Activated CD4-positive, CD25-positive, alpha-beta regulatory T cell treated with anti-CD3 and anti-CD28 coated beads, Interleukin-2, amount 50 U/mL, for 24 hours (primary cell): ENCODE results near the gene ST3GAL2.

Experiments used
- ATAC-seq, 2 donors: fragments of 150-1000 bp; cut with Tn5 transposase; one replicate each; pipeline ENCODE4 v1.10.0; 2021; ENCODE audit warnings: mild to moderate bottlenecking in 1 of 2, moderate library complexity in 1 of 2

ST3GAL2 gene

GRCh38 chr16:70438969-70439862 is at the start of gene ST3GAL2:
TSS of gene ST3GAL2 (minus strand) at chr16:70439100. CDS start at chr16:70398530, 40,570 bp downstream.
- peak; percentile 95 for ATAC-seq

GRCh38 chr16:70484867-70485266 is 46.0 kb upstream of the ST3GAL2 start:
- no peak for ATAC-seq

GRCh38 chr16:70483426-70483825 is 44.5 kb upstream of the ST3GAL2 start:
- ATAC-seq = no peak

- ATAC-seq = no peak
These were observed 43.7 kb upstream of the ST3GAL2 start for GRCh38 chr16:70482624-70483023.

- ATAC-seq = no peak
These were observed 43.1 kb upstream of the ST3GAL2 start for GRCh38 chr16:70481929-70482536.

GRCh38 chr16:70480127-70481105 is 41.5 kb upstream of the ST3GAL2 start:
- ATAC-seq = no peak

- ATAC-seq = no peak
These were observed 40.0 kb upstream of the ST3GAL2 start for GRCh38 chr16:70478912-70479341.

GRCh38 chr16:70478169-70478568 is 39.3 kb upstream of the ST3GAL2 start:
- ATAC-seq = no peak

GRCh38 chr16:70476272-70477020 is 37.5 kb upstream of the ST3GAL2 start:
- peak; percentile 94 for ATAC-seq

- no peak for ATAC-seq
These were observed 36.4 kb upstream of the ST3GAL2 start for GRCh38 chr16:70475054-70475871.

- ATAC-seq = no peak
These were observed 35.6 kb upstream of the ST3GAL2 start for GRCh38 chr16:70474320-70475053.

- ATAC-seq = no peak
These were observed 34.8 kb upstream of the ST3GAL2 start for GRCh38 chr16:70473446-70474319.

GRCh38 chr16:70472786-70473433 is 34.0 kb upstream of the ST3GAL2 start:
- no peak for ATAC-seq

GRCh38 chr16:70470927-70471341 is 32.0 kb upstream of the ST3GAL2 start:
- no peak for ATAC-seq

- no peak for ATAC-seq
These were observed 31.4 kb upstream of the ST3GAL2 start for GRCh38 chr16:70470141-70470926.

GRCh38 chr16:70468776-70469525 is 30.1 kb upstream of the ST3GAL2 start:
- ATAC-seq = no peak

GRCh38 chr16:70467608-70468007 is 28.7 kb upstream of the ST3GAL2 start:
- ATAC-seq = no peak
